Measurements from ENCODE around the gene SIGLEC10. TPM values are rescaled to one million over a fixed set of nuclear protein-coding genes. Genes with fewer than 3 reads are reported as not detected.

Gene SIGLEC10
- polyA plus RNA-seq, 1 experiment, result not detected

GRCh38 chr19:51364200-51365106, 53.0 kb downstream of the SIGLEC10 start:
- no peak for DNase-seq (ENCODE audit: low read depth)
- no peak overlapping the region for H3K4me3 ChIP-seq (ENCODE audit: low read depth, low read length)
- ChIA-PET CTCF (interaction anchor here (1.4 kb wide), 1 partner anchor 30 kb away, joined by 3 read pairs; no protein-coding TSS in a partner anchor), POLR2A (no interaction called here)
- no peaks in the 10 kb centered on the region for H3K27me3 ChIP-seq (ENCODE audit: control insufficient read depth, insufficient read depth, low read length)
- TF ChIP-seq CTCF (IDR thresholded peaks at IDR 0.05; ENCODE audit: insufficient read depth, low read depth, low read length), result no peak
- no peaks in the 10 kb centered on the region for H3K36me3 ChIP-seq (ENCODE audit: control insufficient read depth, insufficient read depth, low read length)

DNA sequence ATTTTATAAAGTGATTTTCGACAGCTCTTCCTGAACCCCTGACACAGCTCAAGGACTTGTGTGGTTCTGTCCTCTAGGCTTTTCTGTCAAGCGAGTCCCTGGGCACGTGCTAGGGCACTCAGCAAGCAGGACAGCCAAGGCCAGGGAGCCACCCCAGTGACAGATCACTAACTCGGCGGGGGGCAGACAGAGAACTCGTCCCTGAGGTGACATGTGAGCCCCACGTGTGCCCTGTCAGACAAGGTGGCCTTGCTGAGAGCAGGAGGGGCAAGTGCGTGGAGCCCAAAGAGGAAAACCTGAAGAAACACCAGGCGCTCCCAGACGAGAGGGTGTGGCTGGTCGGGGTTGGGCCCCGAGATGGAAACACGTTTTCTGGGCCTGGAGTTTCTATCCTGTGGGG, 56.2 kb downstream of the SIGLEC10 start:
- Histone ChIP-seq H3K4me3 (ENCODE audit: low read depth, low read length) (no peak overlapping the region), H3K36me3 (ENCODE audit: control insufficient read depth, insufficient read depth, low read length) (no peaks in the 10 kb centered on the region), H3K27me3 (ENCODE audit: control insufficient read depth, insufficient read depth, low read length) (no peaks in the 10 kb centered on the region)
- no peak for TF ChIP-seq CTCF (IDR thresholded peaks at IDR 0.05; ENCODE audit: insufficient read depth, low read depth, low read length)
- POLR2A ChIA-PET, result no interaction called here
- DNase-seq (ENCODE audit: low read depth), result no peak
- CTCF ChIA-PET, result interaction anchor here (0.6 kb wide), 1 partner anchor 31 kb away, joined by 3 read pairs; no protein-coding TSS in a partner anchor

Small RNA genes within 50 kb of the gene (small RNA-seq; reads per million reads assigned to genes)
- gene AC020914.5 (ENCODE audit: insufficient read length, low read depth, low replicate concordance), result not detected

Other genes starting within 250 kb of the SIGLEC10 start
- gene CD33, start 192.6 kb downstream of the SIGLEC10 start, polyA plus RNA-seq (2011; rRNA removed), result not detected in 2 replicates
- not detected in 2 replicates for gene SIGLECL1, start 166.6 kb downstream of the SIGLEC10 start, polyA plus RNA-seq (2011; rRNA removed)
- not detected in 2 replicates for gene IGLON5, start 106.0 kb downstream of the SIGLEC10 start, polyA plus RNA-seq (2011; rRNA removed)
- 0.93 and 1.5 TPM in 2 replicates for gene VSIG10L, start 75.5 kb downstream of the SIGLEC10 start, polyA plus RNA-seq (2011; rRNA removed)
- 92.8 and 149 TPM in 2 replicates for gene ETFB, start 51.3 kb downstream of the SIGLEC10 start, polyA plus RNA-seq (2011; rRNA removed)
- 0.12 TPM in 1 of 2 replicates, not detected in the other for gene CLDND2, start 48.6 kb downstream of the SIGLEC10 start, polyA plus RNA-seq (2011; rRNA removed)
- not detected in 2 replicates for gene NKG7, start 45.0 kb downstream of the SIGLEC10 start, polyA plus RNA-seq (2011; rRNA removed)
- not detected in 2 replicates for gene LIM2, start 29.7 kb downstream of the SIGLEC10 start, polyA plus RNA-seq (2011; rRNA removed)
- gene C19orf84, start 27.1 kb downstream of the SIGLEC10 start, polyA plus RNA-seq (2011; rRNA removed), result not detected in 2 replicates
- not detected in 2 replicates for gene SIGLEC8, start 40.8 kb upstream of the SIGLEC10 start, polyA plus RNA-seq (2011; rRNA removed)
- gene CEACAM18, start 60.9 kb upstream of the SIGLEC10 start, polyA plus RNA-seq (2011; rRNA removed), result not detected in 2 replicates
- gene SIGLEC12, start 84.2 kb upstream of the SIGLEC10 start, polyA plus RNA-seq (2011; rRNA removed), result not detected in 2 replicates
- gene SIGLEC6, start 114.0 kb upstream of the SIGLEC10 start, polyA plus RNA-seq (2011; rRNA removed), result not detected in 2 replicates
- 6.3 and 8.5 TPM in 2 replicates for gene ZNF175, start 153.6 kb upstream of the SIGLEC10 start, polyA plus RNA-seq (2011; rRNA removed)
- not detected in 2 replicates for gene SIGLEC5, start 212.8 kb upstream of the SIGLEC10 start, polyA plus RNA-seq (2011; rRNA removed)
- not detected in 2 replicates for gene SIGLEC14, start 229.2 kb upstream of the SIGLEC10 start, polyA plus RNA-seq (2011; rRNA removed)